ENCODE data around the gene EYA2. TPM values are rescaled to one million over a fixed set of nuclear protein-coding genes. Genes with fewer than 3 reads are reported as not detected.
A peak's percentile ranks its signal among the peaks of the same experiment; 100 is the strongest.

EYA2 gene
- total RNA-seq, 1 donor from 2014 or later: 1.8 TPM

DNA sequence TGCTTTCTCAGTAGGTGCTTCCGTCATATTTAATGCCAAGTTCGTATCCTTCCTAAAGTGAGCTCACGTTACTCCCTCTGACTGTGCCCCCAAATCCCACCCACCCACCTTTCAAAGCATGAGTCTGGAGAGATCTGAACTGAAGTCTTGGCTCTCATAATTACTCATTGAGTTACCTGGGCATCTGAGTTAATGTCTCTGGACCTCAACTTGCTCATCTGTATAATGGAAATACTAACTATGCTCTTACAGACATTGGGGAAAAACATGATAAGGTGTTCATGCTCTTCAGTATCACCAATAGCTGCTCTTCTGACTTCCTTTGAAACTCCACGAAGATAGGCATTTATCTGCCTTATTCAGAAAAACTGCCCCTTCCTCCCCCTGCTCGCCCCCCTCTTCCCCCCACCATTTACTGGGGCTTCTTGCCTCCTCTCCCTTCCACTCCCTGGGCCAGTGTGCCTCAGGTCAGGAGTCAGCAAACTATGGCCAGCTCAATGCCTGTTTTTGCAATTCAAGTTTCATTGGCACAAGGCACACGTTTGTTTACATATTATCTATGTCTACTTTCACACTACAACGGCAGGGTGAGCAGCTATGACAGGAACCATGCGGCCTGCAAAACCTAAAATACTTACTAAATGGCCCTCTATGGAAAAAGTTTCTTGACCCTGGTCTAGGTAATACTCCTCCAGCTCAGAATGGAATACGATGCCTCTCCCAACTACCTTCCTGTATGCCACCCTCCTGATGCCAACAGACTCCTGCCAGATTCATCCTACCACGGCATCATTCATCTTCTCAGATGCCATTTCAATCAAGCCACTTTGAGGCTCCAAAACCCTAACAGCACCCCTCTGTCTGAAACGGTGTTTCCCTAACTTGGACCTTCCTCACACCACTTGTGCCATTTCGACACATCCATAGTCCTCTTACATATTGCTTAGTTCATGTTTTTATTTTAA, 323.1 kb downstream of the EYA2 start:
- H3K36me3 Mint-ChIP-seq: peaks cover 40% of the 10 kb centered on the region
- no peaks in the 10 kb centered on the region for H3K27me3 ChIP-seq
- DNase-seq (ENCODE audit: low spot score): no peak
- H3K9me3 Mint-ChIP-seq: no peaks in the 10 kb centered on the region
- peaks cover 7% of the 10 kb centered on the region for H3K4me1 Mint-ChIP-seq
- H3K4me3 ChIP-seq: no peak overlapping the region
- H3F3A ChIP-seq (ENCODE audit: low read depth): peaks cover 8% of the 10 kb centered on the region
- no peak overlapping the region for H3K4me2 ChIP-seq
- H3K9ac ChIP-seq: no peak overlapping the region
- TF ChIP-seq EZH2 (IDR thresholded peaks at IDR 0.05): no peak
- TF ChIP-seq, protein P1, sequence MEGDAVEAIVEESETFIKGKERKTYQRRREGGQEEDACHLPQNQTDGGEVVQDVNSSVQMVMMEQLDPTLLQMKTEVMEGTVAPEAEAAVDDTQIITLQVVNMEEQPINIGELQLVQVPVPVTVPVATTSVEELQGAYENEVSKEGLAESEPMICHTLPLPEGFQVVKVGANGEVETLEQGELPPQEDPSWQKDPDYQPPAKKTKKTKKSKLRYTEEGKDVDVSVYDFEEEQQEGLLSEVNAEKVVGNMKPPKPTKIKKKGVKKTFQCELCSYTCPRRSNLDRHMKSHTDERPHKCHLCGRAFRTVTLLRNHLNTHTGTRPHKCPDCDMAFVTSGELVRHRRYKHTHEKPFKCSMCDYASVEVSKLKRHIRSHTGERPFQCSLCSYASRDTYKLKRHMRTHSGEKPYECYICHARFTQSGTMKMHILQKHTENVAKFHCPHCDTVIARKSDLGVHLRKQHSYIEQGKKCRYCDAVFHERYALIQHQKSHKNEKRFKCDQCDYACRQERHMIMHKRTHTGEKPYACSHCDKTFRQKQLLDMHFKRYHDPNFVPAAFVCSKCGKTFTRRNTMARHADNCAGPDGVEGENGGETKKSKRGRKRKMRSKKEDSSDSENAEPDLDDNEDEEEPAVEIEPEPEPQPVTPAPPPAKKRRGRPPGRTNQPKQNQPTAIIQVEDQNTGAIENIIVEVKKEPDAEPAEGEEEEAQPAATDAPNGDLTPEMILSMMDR (IDR thresholded peaks at IDR 0.05): no peak
- no peak for TF ChIP-seq EZH2phosphoT487 (IDR thresholded peaks at IDR 0.05)
- no peaks in the 10 kb centered on the region for H3K9me3 ChIP-seq (ENCODE audit: low read depth)
- H3K79me2 ChIP-seq (ENCODE audit: low read depth): peaks cover 42% of the 10 kb centered on the region
- H3K27ac Mint-ChIP-seq: no peak overlapping the region
- peaks cover 34% of the 10 kb centered on the region for H4K20me1 ChIP-seq (ENCODE audit: low read depth)
- H3K27me3 Mint-ChIP-seq (ENCODE audit: insufficient read depth, low read depth): peaks cover 2% of the 10 kb centered on the region
- H2AFZ ChIP-seq (replicated peaks): no peak overlapping the region
- no peak overlapping the region for H3K4me3 Mint-ChIP-seq
- no peaks in the 10 kb centered on the region for H3K4me1 ChIP-seq
- no peak overlapping the region for H3K27ac ChIP-seq
- H3K36me3 ChIP-seq: peaks cover 4% of the 10 kb centered on the region

DNA sequence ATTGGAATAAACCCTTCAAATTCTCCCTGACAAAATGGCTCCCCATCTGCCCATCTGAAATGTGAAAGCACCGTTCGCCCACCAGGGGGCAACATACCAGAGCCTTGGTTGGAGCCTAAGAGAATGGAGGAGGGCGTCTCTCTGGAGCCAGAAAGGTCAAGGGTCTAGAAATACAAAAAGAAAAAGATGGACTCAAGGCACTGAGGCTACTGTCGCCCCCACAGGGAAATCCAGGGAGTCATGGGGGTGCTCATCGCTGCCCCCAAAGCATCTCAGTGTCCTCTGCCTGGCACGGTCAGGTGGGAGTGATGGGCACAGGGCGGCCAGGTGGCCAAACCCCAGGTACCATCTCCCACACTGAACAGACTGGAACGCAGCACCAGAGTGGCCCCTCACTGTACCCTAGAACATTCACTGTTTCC, 325.5 kb downstream of the EYA2 start:
- Histone ChIP-seq H4K20me1 (ENCODE audit: low read depth) (peaks cover 16% of the 10 kb centered on the region), H3K4me2 (no peak overlapping the region), H3K4me1 (no peaks in the 10 kb centered on the region), H3K9ac (no peak overlapping the region), H3K27me3 (no peaks in the 10 kb centered on the region), H3K4me3 (no peak overlapping the region), H3K9me3 (ENCODE audit: low read depth) (no peaks in the 10 kb centered on the region), H3K79me2 (ENCODE audit: low read depth) (peaks cover 37% of the 10 kb centered on the region), H3K36me3 (peaks cover 14% of the 10 kb centered on the region), H2AFZ (replicated peaks) (no peak overlapping the region), H3F3A (ENCODE audit: low read depth) (peaks cover 12% of the 10 kb centered on the region), H3K27ac (no peak overlapping the region)
- H3K27me3 Mint-ChIP-seq (ENCODE audit: insufficient read depth, low read depth): peaks cover 4% of the 10 kb centered on the region
- no peak overlapping the region for H3K27ac Mint-ChIP-seq
- TF ChIP-seq, protein P1 (IDR thresholded peaks at IDR 0.05): peak; percentile 78
- TF ChIP-seq EZH2 (IDR thresholded peaks at IDR 0.05) (no peak), EZH2phosphoT487 (IDR thresholded peaks at IDR 0.05) (no peak)
- no peaks in the 10 kb centered on the region for H3K9me3 Mint-ChIP-seq
- H3K36me3 Mint-ChIP-seq: peaks cover 50% of the 10 kb centered on the region
- no peak overlapping the region for H3K4me3 Mint-ChIP-seq
- DNase-seq (ENCODE audit: low spot score): peak; percentile 66
- peaks cover 7% of the 10 kb centered on the region for H3K4me1 Mint-ChIP-seq

DNA sequence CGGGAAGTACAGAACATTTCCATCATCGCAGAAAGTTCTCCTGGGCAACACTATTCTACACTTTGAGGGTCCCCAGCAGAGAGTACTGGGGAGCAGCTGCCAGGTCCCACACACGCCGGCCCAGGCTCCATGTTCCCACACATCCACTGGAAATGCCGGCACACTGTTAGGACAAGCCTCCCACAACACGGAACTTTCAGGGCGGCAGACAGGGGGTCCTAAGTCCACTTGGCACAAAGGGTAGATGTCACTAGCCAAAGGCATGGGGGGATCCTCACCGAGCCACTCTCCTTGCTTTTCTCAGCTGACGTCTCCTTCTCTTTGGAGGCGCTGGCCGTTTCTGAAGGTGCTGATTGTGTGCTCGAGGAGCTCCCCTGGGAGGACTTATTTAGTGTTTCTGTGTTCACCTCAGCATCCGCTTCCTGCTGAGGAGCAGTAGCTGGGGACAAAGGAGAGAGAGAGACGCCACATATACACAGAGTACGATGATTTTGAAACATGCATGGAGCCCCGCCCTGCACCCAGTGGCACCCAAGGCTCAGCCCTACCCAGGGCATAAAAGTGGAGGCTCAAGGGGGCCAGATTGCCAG, 326.5 kb downstream of the EYA2 start:
- Histone ChIP-seq H4K20me1 (ENCODE audit: low read depth) (peaks cover 6% of the 10 kb centered on the region), H3K36me3 (peaks cover 14% of the 10 kb centered on the region), H3K4me2 (no peak overlapping the region), H3K27me3 (no peaks in the 10 kb centered on the region), H3K9me3 (ENCODE audit: low read depth) (no peaks in the 10 kb centered on the region), H3K9ac (no peak overlapping the region), H3K4me3 (no peak overlapping the region), H3K4me1 (no peaks in the 10 kb centered on the region), H2AFZ (replicated peaks) (no peak overlapping the region), H3K27ac (peak overlapping the region; percentile 20), H3F3A (ENCODE audit: low read depth) (peaks cover 12% of the 10 kb centered on the region), H3K79me2 (ENCODE audit: low read depth) (peaks cover 31% of the 10 kb centered on the region)
- H3K4me3 Mint-ChIP-seq: no peak overlapping the region
- peaks cover 48% of the 10 kb centered on the region for H3K36me3 Mint-ChIP-seq
- H3K27me3 Mint-ChIP-seq (ENCODE audit: insufficient read depth, low read depth): peaks cover 4% of the 10 kb centered on the region
- H3K27ac Mint-ChIP-seq: no peak overlapping the region
- no peaks in the 10 kb centered on the region for H3K9me3 Mint-ChIP-seq
- H3K4me1 Mint-ChIP-seq: peaks cover 3% of the 10 kb centered on the region
- no peak for DNase-seq (ENCODE audit: low spot score)
- TF ChIP-seq, protein P1 (IDR thresholded peaks at IDR 0.05): no peak
- TF ChIP-seq EZH2phosphoT487 (IDR thresholded peaks at IDR 0.05) (no peak), EZH2 (IDR thresholded peaks at IDR 0.05) (no peak)
